Fibroblast of skin of scalp (primary cell): ENCODE data around the gene ERC2.

Experiments used
- DNase-seq: peaks from one replicate; pipeline ENCODE4 v3.0.0-alpha.2; 2013

The ERC2 gene

GRCh38 chr3:55482496-55483195, 985.6 kb downstream of the ERC2 start:
- DNase-seq: peak; percentile 81

GRCh38 chr3:55481744-55482495, 986.3 kb downstream of the ERC2 start:
- peak; percentile 65 for DNase-seq

GRCh38 chr3:55480911-55481743, 987.1 kb downstream of the ERC2 start:
- peak; percentile 88 for DNase-seq

GRCh38 chr3:55477306-55478303, 990.7 kb downstream of the ERC2 start:
- DNase-seq: peak; percentile 56

- DNase-seq: peak; percentile 90
Observed at GRCh38 chr3:55476515-55476914, 991.8 kb downstream of the ERC2 start.

GRCh38 chr3:55474213-55474632, 994.0 kb downstream of the ERC2 start:
- DNase-seq: no peak

- DNase-seq: no peak
Observed at GRCh38 chr3:55473788-55474187, 994.5 kb downstream of the ERC2 start.

GRCh38 chr3:55471522-55472280, 996.6 kb downstream of the ERC2 start:
- DNase-seq: no peak

GRCh38 chr3:55471084-55471483, 997.2 kb downstream of the ERC2 start:
- no peak for DNase-seq

GRCh38 chr3:55469957-55470526, 998.2 kb downstream of the ERC2 start:
- no peak for DNase-seq

- DNase-seq: peak; percentile 65
Observed at GRCh38 chr3:55468251-55468650, 1000.0 kb downstream of the ERC2 start.

- peak; percentile 84 for DNase-seq
Observed at GRCh38 chr3:55467099-55467498, 1001.2 kb downstream of the ERC2 start.

GRCh38 chr3:55466526-55466925, 1001.7 kb downstream of the ERC2 start:
- no peak for DNase-seq

GRCh38 chr3:55461896-55462295, 1006.4 kb downstream of the ERC2 start:
- peak; percentile 72 for DNase-seq

- no peak for DNase-seq
Observed at GRCh38 chr3:55459838-55460237, 1008.4 kb downstream of the ERC2 start.
